ENCODE measurements around the gene GHSR.

The GHSR gene

GRCh38 chr3:172437713-172438112 lies 10.5 kb downstream of the GHSR start:
- no peak for DNase-seq (ENCODE audit: low spot score)

GRCh38 chr3:172415323-172415722 lies 32.9 kb downstream of the GHSR start:
- DNase-seq (ENCODE audit: low spot score), result no peak

GRCh38 chr3:172411478-172411947 lies 36.7 kb downstream of the GHSR start:
- DNase-seq (ENCODE audit: low spot score), result no peak

GRCh38 chr3:172410702-172411477 lies 37.4 kb downstream of the GHSR start:
- DNase-seq (ENCODE audit: low spot score), result no peak

GRCh38 chr3:172407872-172408271 lies 40.4 kb downstream of the GHSR start:
- no peak for DNase-seq (ENCODE audit: low spot score)

- DNase-seq (ENCODE audit: low spot score), result no peak
Observed at GRCh38 chr3:172405914-172406313, 42.3 kb downstream of the GHSR start.

GRCh38 chr3:172404237-172404962 lies 43.9 kb downstream of the GHSR start:
- no peak for DNase-seq (ENCODE audit: low spot score)

GRCh38 chr3:172402892-172403643 lies 45.2 kb downstream of the GHSR start:
- no peak for DNase-seq (ENCODE audit: low spot score)

- DNase-seq (ENCODE audit: low spot score), result no peak
Observed at GRCh38 chr3:172402090-172402489, 46.2 kb downstream of the GHSR start.

- no peak for DNase-seq (ENCODE audit: low spot score)
Observed at GRCh38 chr3:172398484-172398883, 49.8 kb downstream of the GHSR start.

- DNase-seq (ENCODE audit: low spot score), result no peak
Observed at GRCh38 chr3:172397716-172398405, 50.4 kb downstream of the GHSR start.

- no peak for DNase-seq (ENCODE audit: low spot score)
Observed at GRCh38 chr3:172396400-172396799, 51.9 kb downstream of the GHSR start.

GRCh38 chr3:172394692-172395091 lies 53.6 kb downstream of the GHSR start:
- DNase-seq (ENCODE audit: low spot score), result no peak

Measured in left forelimb (tissue), 1 donor.